ENCODE results near the gene GDF7. TPM values are rescaled to one million over a fixed set of nuclear protein-coding genes. Genes with fewer than 3 reads are reported as not detected.

GDF7 gene
- total and polyA plus RNA-seq, 2 of the 4 experiments (the other 2 are of a cell fraction): under 0.01 to 0.02 TPM

DNA sequence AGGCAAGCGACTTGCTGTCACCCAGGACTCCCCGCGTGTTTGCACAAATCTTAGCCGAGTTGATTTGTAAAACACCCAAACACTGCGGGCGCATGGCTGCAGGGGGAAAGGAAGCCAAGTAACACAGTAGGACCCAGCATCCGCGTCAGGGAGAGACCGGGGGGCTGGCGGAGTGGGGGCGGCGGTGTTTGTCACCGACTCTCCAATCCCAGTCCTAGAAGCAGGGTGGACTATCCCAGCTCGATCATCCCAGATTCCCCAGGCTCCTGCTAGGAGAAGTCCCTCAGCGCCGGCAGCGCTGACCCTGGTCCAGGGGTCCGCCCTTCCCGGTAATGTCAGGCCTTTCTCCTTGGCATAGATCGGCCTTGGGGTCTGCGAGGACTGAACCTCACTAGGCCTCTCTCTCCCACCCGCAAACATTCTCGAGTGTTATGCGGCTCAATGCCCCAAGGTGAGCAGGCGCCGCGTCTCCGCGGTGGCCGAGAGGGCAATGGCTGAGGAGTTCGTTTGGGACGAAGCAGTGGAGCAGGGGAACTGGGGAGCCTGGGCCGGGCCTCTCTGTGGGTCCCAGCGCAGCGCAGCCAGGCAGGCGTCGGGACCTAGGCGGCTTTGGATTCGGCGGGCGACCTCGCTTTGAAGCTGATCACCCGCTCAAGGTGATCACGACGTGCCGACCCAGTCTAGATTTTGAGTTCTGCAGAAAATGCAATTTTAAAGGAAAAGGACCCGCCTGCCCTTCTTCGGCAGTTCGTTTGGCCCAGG lies 1.5 kb upstream of the GDF7 start (continued):
- TF ChIP-seq FOS (IDR thresholded peaks at IDR 0.05; ENCODE audit: low read depth, low read length) (no peak), NFE2L2 (IDR thresholded peaks at IDR 0.05; ENCODE audit: low read depth, low read length) (no peak), MAZ (IDR thresholded peaks at IDR 0.05; ENCODE audit: borderline replicate concordance, low read depth, low read length) (no peak)

DNA sequence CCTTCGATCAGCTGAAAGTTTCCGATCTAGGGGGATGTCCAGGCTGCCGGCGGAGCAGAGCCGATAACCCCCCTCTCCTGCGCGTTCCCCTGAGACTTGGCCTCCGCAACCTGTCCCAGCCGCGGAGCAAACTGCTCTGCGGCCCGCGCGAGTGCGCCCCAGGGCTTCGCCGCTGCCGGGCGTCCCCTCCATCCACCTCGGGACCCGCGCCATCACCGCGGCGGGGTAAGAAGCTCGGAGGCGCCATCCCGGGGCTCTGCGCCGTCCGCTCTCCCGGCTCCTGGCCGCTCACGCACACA lies 990 bp upstream of the GDF7 start:
- Histone ChIP-seq H2AK9ac (replicated peaks; ENCODE audit: low read depth, low read length, poor library complexity) (peak overlapping the region; percentile 28), H3K18ac (ENCODE audit: low read depth, low read length) (no peak overlapping the region), H2BK120ac (ENCODE audit: low read depth, low read length) (no peak overlapping the region), H3K79me1 (ENCODE audit: low read depth in 1 of 2, low read length in 2 of 2) (no peaks in the 10 kb centered on the region), H2BK5ac (ENCODE audit: low read depth, low read length, poor library complexity, severe bottlenecking) (no peak overlapping the region), H3K4ac (ENCODE audit: low read depth, low read length) (no peak overlapping the region), H3K9me1 (ENCODE audit: insufficient read depth, low read length) (no peaks in the 10 kb centered on the region), H3K4me3 (ENCODE audit: insufficient read depth, low read depth, low read length) (no peak overlapping the region; the same call in 1 of the 2 replicates), H2AK5ac (ENCODE audit: low read depth, low read length) (no peak overlapping the region), H4K20me1 (ENCODE audit: insufficient read depth, low read length) (peaks cover 16% of the 10 kb centered on the region), H3K4me2 (ENCODE audit: low read depth, low read length) (no peak overlapping the region; the same call in 1 of the 2 replicates), H3K23ac (ENCODE audit: low read depth, low read length) (peak overlapping the region; percentile 42; the same call in 1 of the 2 replicates), H4K8ac (ENCODE audit: low read depth in 2 of 2, low read length in 2 of 2) (no peak overlapping the region), H2BK15ac (ENCODE audit: low read depth, low read length) (no peak overlapping the region), H2BK20ac (ENCODE audit: low read depth, low read length) (no peak overlapping the region), H4K5ac (ENCODE audit: low read depth, low read length) (no peak overlapping the region), H3K14ac (replicated peaks; ENCODE audit: low read depth, low read length) (no peak overlapping the region), H3K4me1 (ENCODE audit: control insufficient read depth, insufficient read depth, low read length) (peaks cover 3% of the 10 kb centered on the region; the same call in 1 of the 2 replicates), H2AFZ (replicated peaks; ENCODE audit: low read length, poor library complexity) (peak overlapping the region; percentile 83), H3K36me3 (ENCODE audit: control insufficient read depth, insufficient read depth, low read length) (no peaks in the 10 kb centered on the region), H3K9ac (ENCODE audit: low read depth, low read length) (no peak overlapping the region), H4K91ac (ENCODE audit: insufficient read depth, low read depth, low read length) (no peak overlapping the region), H3K9me3 (ENCODE audit: control insufficient read depth, insufficient read depth, low read length) (peaks cover 6% of the 10 kb centered on the region; the same call in 1 of the 2 replicates), H3K56ac (ENCODE audit: extremely low read depth, insufficient read depth, low read length) (no peak overlapping the region), H3K27me3 (ENCODE audit: control insufficient read depth, insufficient read depth, low read length) (peaks cover 89% of the 10 kb centered on the region), H3K27ac (ENCODE audit: insufficient read depth, low read length) (no peak overlapping the region)
- in situ Hi-C loops (cut with MboI; ENCODE audit: low sequenced_read_pairs) (loop anchor here (25.0 kb wide), 1 partner anchor 1096 kb away; no protein-coding TSS in a partner anchor), intact Hi-C loops (cut with micrococcal nuclease) (no loop called here), dilution Hi-C loops (cut with HindIII; ENCODE audit: low sequenced_read_pairs, unreplicated experiment) (no loop called here)
- no peak for ATAC-seq (ENCODE audit: low read depth)
- TF ChIP-seq RAD21 (IDR thresholded peaks at IDR 0.05; ENCODE audit: low read length) (no peak), RFX5 (IDR thresholded peaks at IDR 0.05; ENCODE audit: low read depth, low read length) (no peak), NFE2L2 (IDR thresholded peaks at IDR 0.05; ENCODE audit: low read depth, low read length) (no peak), MXI1 (IDR thresholded peaks at IDR 0.05; ENCODE audit: borderline replicate concordance, low read depth, low read length) (no peak), POLR2A (IDR thresholded peaks at IDR 0.05; ENCODE audit: low read depth, low read length) (no peak), MAFK (IDR thresholded peaks at IDR 0.05; ENCODE audit: low read depth, low read length) (no peak), BHLHE40 (IDR thresholded peaks at IDR 0.05; ENCODE audit: low read depth, low read length) (no peak), CEBPB (IDR thresholded peaks at IDR 0.05; ENCODE audit: low read depth, low read length) (no peak), SMC3 (IDR thresholded peaks at IDR 0.05; ENCODE audit: low read depth, low read length) (no peak), CHD1 (IDR thresholded peaks at IDR 0.05; ENCODE audit: low read depth, low read length) (no peak), FOS (IDR thresholded peaks at IDR 0.05; ENCODE audit: low read depth, low read length) (no peak)
- TF ChIP-seq, protein P1, sequence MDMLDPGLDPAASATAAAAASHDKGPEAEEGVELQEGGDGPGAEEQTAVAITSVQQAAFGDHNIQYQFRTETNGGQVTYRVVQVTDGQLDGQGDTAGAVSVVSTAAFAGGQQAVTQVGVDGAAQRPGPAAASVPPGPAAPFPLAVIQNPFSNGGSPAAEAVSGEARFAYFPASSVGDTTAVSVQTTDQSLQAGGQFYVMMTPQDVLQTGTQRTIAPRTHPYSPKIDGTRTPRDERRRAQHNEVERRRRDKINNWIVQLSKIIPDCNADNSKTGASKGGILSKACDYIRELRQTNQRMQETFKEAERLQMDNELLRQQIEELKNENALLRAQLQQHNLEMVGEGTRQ (IDR thresholded peaks at IDR 0.05; ENCODE audit: low read depth, low read length): no peak
- TF ChIP-seq, protein P2, sequence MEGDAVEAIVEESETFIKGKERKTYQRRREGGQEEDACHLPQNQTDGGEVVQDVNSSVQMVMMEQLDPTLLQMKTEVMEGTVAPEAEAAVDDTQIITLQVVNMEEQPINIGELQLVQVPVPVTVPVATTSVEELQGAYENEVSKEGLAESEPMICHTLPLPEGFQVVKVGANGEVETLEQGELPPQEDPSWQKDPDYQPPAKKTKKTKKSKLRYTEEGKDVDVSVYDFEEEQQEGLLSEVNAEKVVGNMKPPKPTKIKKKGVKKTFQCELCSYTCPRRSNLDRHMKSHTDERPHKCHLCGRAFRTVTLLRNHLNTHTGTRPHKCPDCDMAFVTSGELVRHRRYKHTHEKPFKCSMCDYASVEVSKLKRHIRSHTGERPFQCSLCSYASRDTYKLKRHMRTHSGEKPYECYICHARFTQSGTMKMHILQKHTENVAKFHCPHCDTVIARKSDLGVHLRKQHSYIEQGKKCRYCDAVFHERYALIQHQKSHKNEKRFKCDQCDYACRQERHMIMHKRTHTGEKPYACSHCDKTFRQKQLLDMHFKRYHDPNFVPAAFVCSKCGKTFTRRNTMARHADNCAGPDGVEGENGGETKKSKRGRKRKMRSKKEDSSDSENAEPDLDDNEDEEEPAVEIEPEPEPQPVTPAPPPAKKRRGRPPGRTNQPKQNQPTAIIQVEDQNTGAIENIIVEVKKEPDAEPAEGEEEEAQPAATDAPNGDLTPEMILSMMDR (conservative IDR thresholded peaks at IDR 0.05; ENCODE audit: low read depth, low read length): no peak
- WGBS, 2 experiments (ENCODE audit: extremely low coverage in 2 of 2, insufficient read length in 1 of 2): 5% methylated on average over 22 of the region's 34 CpGs; no CpG with 5 or more reads in 1 of the 2 experiments
- ChIA-PET CTCF (interaction anchor here (1.3 kb wide), 2 partner anchors 9 to 297 kb away, joined by 4 to 8 read pairs; no protein-coding TSS in a partner anchor), POLR2A (ENCODE audit: unreplicated experiment) (no interaction called here)
- no TSS peak for BruUV-seq (replicated peaks)
- no peak for DNase-seq

Measured in IMR-90 (cell line).